GM10847 (cell line): ENCODE data around the gene GRIK4.

Experiments used
- POLR2A ChIP-seq: IDR thresholded peaks from 2 replicates; pipeline ENCODE4 v1.6.1; 2011; ENCODE audit not compliant: insufficient read length; ENCODE audit errors: extremely low read depth

GRIK4 gene

DNA sequence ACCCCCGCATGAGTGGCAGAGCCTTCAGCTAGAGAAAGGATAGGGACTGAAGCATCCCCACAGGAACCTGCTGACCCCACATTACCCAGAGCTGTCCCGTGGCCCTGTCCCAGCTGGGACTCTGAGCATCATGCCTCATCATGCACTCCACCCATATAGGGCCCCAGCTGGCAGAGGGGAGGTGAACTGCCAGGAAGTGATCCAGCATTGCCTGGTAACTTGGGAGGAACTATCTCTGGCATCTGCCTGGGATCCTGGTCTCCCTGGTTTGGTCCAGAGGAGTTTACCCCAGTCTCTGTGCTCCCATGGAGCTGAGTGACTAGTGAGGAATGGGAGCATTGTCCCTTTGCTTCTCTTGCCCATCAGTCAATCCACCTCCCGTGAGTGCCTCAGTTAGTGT lies 228.8 kb downstream of the GRIK4 start:
- no peak for TF ChIP-seq POLR2A

DNA sequence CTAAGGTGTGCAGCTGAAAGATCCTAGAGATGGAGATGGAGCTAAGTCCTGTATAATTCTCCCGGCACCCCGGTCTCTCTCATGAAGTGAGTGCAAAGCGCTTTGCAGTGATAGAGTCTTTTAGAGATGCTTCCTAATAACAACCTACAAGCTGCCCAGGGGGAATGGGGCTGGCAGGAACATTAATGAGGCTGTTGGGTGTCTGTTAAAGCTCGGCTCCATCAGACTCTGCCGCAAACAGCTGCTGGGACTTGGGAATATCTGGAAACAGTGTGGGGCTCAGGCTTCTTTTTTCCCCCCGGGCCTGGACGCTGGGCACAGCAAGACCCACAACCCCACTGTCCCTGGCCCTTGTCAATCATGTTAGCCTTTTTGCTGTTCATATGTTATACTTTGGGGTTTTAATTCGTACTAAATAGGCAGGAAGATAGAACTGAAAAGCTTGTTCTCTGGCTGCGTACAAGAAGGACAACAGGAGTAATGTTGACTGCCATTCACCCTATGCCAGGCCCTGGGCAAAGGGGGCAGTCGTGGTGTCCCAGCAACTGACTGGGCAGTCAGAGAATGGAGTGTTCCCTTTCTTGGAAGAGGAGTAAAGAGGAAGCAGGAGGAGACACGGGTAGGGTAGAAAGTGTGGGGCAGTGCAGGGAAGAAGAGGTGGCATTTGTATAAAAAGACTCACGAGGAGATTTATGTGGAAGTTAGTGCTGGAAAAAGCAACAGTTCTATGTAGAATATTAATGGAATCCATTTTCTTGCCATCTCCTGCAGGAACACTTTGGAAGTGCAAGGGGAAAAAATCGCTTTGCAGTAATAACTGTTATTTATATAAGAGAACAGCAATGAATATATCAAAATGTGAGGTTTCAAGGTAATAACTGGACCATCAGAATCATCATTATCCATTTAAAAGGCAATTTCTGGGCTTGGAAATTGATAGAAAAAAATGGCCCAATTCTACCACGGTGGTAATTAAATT lies 232.8 kb downstream of the GRIK4 start:
- no peak for TF ChIP-seq POLR2A

DNA sequence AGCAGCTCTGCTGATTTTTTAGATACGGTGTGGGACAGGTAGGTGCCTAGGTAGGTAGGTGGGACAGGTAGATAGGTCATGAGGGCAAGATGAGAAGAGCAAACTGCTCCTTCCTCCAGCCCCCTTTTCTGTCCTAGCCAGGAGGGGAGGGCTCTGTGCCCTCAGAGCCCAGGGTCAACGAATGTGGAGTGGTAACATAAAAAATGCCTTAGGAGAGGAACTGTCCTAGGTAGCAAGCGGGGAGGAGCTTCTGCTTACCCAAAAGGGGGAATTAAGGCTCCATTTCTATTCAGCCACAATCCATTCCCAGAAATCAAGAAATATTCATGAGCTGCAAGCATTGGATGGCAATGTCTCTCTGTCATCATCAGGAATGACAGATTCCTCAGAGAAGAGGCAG lies 234.8 kb downstream of the GRIK4 start:
- no peak for TF ChIP-seq POLR2A

DNA sequence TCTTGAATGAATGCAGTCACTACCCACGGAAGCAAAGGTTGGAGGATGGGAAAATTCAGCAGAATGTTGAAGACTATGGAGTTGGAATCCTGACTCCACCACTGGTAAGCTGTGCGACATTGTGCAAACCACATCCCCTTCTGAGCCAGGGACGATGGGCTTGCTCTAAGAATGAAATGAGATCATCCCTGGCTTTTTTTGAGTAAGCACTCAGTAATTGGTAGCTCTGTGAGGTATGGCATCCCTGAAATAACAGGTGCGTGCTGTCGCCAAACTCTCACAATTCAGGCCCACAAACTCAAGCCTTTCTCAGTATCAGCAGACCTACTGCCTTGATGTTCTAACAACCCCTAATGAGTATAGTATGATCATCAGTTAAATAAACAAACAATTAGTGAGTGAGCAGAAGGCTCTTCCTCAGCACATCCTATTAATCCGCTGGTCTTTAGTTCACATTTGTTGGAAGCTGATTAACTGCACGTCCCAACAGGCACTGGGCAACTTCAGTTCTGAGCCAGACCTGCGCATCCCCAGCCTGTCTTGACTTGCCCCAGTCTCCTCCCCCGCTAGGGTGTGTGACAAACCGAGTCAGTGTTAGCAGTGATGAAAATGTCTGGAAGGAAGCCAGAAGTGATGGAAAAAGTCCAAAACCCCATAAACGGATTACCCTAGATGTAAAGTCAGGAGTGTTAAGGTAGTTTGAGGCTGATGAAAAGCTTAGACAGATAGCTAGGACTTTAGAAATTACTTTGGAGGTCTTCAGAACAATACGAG lies 235.5 kb downstream of the GRIK4 start:
- TF ChIP-seq POLR2A: no peak

DNA sequence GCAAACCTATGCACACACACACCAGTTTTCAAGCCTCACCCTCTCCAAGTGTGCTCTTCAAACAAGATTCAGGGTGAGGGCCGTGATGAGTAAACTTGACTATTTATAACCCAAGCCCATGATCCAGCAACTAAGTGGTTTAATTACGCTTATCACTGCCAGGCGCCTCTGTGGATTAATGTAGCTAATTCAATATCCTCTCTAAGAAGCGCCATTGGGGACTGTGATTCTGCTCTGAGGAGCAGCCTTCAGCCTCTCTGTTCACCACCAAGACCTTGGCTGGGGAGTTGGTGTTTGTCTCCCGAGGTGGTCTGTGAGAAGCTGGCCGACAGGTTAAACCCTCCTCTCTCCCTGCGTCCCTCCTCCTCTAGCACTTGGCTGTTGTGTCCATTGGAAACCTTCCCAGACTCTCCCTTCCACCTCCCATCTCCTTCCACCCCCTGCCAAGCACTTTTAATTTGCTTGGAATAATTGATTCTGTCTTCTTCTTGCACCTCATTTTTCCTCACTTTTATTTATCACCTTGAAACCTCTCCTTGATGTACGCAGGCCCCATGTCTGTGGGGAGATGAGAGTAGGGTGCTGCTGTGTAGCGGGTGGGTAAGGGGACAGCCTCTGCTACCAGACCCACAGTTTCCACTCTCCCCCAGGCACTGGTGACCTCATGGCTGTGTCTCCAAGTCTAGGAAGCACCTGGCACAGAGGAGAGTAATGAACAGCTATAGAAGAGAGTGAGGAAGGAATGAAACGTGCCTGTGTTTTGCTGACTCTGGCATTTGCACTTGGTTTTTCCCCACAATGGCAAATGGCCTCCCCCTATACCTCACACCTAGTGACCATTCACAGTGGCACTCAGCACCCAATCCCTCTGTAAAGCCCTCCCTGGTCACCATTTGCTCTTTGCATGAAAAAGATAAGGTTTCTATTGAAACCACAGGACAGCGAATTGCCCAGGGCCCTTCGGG lies 236.6 kb downstream of the GRIK4 start:
- no peak for TF ChIP-seq POLR2A

DNA sequence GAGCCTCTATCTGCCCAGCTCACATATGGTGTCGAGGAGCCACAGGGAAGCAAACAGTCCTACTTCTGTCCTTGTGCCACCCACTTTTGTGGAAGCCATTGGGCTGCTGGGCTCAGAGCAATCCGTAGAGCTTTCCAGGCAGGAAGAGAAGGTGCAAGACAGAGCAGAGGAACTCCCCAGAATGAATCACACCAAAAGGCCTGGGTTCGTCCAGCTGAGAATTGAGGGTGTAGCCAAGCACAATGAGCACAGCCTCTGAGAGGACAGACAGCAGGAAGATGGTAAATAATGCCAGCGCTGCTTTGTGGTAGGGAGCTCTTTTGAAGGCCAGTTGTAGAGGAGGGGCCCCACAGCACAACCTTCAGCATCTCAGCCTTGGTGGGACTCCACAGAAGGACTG lies 237.8 kb downstream of the GRIK4 start:
- no peak for TF ChIP-seq POLR2A

DNA sequence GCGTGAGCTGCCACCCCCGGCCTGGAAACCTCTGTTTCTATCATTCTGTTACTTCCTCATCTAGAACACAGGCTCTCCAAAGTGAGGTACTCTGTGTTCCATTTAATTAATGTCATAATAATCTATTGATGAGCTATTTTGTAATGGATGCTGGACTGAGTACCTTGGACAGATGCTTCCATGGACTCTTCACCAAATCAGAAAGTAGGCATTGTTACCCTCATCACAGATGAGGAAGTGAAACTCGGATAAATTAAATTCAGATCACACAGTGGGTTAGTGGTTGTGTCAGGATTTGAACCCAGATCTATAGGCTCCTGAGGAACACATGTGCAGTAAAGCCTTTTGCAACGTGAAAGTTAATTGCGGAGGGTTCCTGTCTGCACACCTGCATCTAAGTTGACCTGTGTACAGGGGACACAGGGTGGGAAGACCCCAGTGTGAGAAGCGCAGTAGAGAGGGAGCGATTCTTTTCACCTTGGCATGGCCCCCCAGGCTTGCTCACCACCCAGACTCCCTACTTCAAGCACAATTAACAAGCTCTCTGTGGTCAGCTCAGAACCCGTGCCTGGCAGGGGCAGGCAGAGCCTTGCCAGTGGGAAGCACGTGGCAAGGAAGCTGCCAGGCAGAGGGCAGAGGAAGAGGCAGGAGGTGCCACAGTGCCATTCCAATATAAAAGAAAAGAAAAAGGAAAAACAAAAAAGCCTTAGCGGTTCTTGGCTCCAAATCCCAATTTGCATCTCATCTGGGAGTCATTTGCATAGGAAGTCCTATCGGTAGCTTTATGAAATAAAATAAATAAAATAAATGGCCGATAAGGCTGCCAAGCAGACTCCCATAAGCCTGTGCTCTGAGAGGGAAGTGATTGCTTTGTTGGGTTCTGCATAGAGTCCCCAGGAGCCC lies 239.3 kb downstream of the GRIK4 start:
- TF ChIP-seq POLR2A: no peak

DNA sequence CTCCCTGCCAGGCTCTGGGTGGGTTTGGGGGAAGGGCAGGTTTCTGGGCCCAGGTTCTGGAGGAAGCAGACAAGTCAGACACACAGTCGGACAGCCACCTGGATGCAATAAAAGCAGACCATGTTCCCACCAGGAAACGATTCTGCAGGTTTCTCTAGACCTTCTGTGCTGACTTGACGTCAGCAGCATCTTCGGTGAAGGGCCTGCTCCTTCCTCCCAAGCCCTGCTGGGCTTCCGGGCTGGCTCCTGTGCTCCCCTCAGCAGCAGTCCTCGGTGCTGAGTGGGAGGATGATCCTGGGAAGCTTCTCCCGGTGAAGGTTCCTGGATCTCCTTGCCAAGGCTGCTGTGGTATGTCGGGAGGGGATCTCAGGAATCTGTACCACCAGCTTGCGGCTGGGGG lies 240.0 kb downstream of the GRIK4 start:
- no peak for TF ChIP-seq POLR2A

DNA sequence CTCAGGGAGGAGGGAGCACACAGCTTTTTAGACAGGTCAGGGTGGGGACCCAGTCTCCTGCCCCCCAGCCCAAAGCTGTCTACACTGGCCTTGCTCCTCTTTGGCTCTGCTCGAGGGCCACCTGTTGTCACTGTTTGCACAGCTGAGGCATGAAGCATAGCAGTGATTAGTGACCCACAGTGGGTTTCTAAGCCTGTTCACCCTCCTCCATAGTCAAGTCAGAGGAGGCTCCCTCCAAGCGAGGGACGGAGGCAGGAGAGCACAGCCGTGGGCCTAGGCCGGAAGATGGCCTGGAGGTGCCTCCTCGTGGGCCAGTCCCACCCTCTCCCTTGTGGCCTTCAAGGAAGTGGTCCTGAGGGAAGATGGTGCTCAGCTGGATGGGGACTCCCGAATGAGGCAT lies 241.1 kb downstream of the GRIK4 start:
- TF ChIP-seq POLR2A: no peak

DNA sequence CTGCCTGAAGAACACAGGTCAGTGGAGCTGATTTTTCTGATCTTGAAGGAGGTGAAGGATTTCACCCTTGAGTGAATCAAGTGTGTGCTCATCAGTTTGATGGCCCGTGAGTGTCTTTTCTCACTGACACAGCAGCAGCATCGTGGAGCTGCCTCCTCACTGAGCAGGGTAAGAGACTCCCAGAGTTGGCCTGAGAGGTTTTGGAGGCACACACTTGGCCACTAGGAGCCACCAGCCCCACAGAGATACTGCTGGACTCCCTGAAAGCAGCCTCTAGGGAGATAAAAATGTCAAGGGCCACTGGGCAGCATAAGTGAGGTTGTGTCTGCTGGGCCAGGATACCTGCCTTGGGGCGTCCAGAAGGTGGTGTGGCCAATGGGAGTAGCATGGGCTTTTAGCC lies 245.4 kb downstream of the GRIK4 start:
- TF ChIP-seq POLR2A: no peak

DNA sequence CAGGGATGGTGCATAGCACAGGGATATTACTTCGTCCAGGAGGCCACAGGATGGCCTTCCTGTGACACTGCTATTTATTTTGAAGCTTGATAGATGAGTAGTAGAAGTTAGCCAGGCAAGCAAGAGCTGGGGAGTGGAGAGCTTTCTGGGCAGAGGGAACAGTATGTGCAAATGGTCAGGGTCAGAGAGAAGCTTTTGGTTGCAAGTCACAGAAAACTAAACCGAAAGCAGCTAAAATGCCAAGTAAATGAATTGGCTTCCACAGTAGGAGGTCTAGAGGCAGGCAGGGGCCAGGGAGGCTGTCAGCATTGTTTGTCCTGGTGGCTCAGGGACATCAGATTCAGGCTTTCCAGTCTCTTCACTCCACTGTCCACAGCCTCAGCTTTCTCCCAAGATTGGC lies 247.5 kb downstream of the GRIK4 start:
- no peak for TF ChIP-seq POLR2A

DNA sequence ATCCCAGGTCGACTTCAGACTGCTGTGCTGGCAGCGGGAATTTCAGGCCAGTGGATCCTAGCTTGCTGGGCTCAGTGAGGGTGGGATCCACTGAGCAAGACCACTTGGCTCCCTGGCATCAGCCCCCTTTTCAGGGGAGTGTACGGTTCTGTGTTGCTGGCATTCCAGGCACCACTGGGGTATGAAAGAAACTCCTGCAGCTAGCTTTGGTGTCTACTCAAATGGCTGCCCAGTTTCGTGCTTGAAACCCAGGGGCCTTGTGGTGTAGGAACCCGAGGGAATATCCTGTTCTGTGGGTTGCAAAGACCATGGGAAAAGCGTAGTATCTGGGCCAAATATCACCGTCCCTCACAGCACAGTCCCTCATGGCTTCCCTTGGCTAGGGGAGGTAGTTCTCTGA lies 254.8 kb downstream of the GRIK4 start:
- TF ChIP-seq POLR2A: no peak

DNA sequence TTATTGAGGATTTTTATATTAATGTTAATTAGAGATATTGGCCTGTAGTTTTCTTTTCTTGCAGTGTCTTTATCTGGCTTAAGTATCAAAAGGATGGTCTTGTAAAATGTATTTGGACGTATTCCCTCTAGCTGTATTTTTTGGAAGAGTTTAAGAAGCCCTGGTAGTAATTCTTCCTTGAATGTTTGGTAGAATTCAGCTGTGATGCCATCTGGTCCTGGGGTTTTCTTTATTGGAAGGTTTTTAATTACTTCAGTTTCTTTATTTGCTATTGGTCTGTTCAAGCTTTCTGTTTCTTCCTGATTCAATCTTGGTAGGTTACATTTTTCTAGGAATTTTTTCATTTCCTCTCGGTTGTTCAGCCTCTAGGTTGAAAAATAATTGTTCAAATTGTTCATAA lies 257.4 kb downstream of the GRIK4 start:
- no peak for TF ChIP-seq POLR2A

DNA sequence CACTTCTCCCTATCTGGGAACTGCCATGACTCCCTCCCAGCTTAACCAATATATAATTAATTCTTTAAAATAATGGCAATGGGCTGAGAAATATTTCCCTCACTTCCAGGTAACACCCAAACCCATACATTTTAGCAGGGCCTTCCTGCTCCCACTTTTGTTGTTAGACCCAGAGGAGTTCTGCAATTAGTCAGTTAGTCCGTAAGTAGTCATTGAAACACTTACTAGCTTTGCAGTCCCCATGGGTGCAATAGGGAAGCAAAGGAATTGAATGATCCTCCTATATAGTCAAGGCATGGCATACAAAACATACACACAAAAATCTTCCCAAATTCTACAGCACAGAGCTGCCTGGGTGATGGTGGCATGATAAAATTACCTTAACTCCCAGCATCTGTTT lies 258.4 kb downstream of the GRIK4 start:
- no peak for TF ChIP-seq POLR2A
